ENCODE data around the gene BRAP.
"Not testable (repeated sequence)": the region's sequence is repeated elsewhere in the genome, so short reads cannot be mapped to it uniquely, and the experiment has no call there.

BRAP gene

GRCh38 chr12:111606767-111607230 is 79.0 kb downstream of the BRAP start:
- DNase-seq (ENCODE audit: low read depth): no peak

- no peak for DNase-seq (ENCODE audit: low read depth)
These were observed 79.6 kb downstream of the BRAP start for GRCh38 chr12:111605911-111606766.

GRCh38 chr12:111602857-111603256 is 82.9 kb downstream of the BRAP start:
- DNase-seq (ENCODE audit: low read depth): not testable (repeated sequence)

GRCh38 chr12:111602348-111602747 is 83.4 kb downstream of the BRAP start:
- DNase-seq (ENCODE audit: low read depth): no peak

GRCh38 chr12:111600986-111601385 is 84.8 kb downstream of the BRAP start:
- DNase-seq (ENCODE audit: low read depth): not testable (repeated sequence)

GRCh38 chr12:111600205-111600642 is 85.5 kb downstream of the BRAP start:
- DNase-seq (ENCODE audit: low read depth): no peak

GRCh38 chr12:111599453-111600204 is 86.1 kb downstream of the BRAP start:
- DNase-seq (ENCODE audit: low read depth): peak; percentile 75

GRCh38 chr12:111598637-111599452 is 86.9 kb downstream of the BRAP start, which contains the start of gene ATXN2:
Gene ATXN2 (minus strand): TSS chr12:111599315. CDS start chr12:111599034, 281 bp downstream.
- peak; percentile 49 for DNase-seq (ENCODE audit: low read depth)

GRCh38 chr12:111597831-111598636 is 87.7 kb downstream of the BRAP start:
- DNase-seq (ENCODE audit: low read depth): no peak

GRCh38 chr12:111596985-111597830 is 88.5 kb downstream of the BRAP start:
- no peak for DNase-seq (ENCODE audit: low read depth)

- DNase-seq (ENCODE audit: low read depth): not testable (repeated sequence)
These were observed 90.4 kb downstream of the BRAP start for GRCh38 chr12:111595341-111595835.

Data from stimulated activated CD8-positive, alpha-beta memory T cell treated with anti-CD3 and anti-CD28 coated beads, Interleukin-12 subunit alpha, Interleukin-12 subunit beta, amount 100 ng/mL, for 1 hour (primary cell).